Duodenal mucosa (tissue), 2 donors: ENCODE results near the gene YDJC.
"Not testable (repeated sequence)": the region's sequence is repeated elsewhere in the genome, so short reads cannot be mapped to it uniquely, and the experiment has no call there.

Experiments used
- H3K27ac ChIP-seq: one replicate; pipeline ENCODE4 v1.7.0; 2013; ENCODE audit warnings: low read depth, low read length
- H3K27me3 ChIP-seq, 2 donors: one replicate each; pipeline ENCODE4 v1.7.0; 2013; ENCODE audit warnings: low read length in 2 of 2, control low read depth in 1 of 2; ENCODE audit not compliant: insufficient read depth in 2 of 2, control insufficient read depth in 1 of 2
- H3K36me3 ChIP-seq, 2 donors: one replicate each; pipeline ENCODE4 v1.7.0; 2013; ENCODE audit warnings: low read length in 2 of 2, control low read depth in 1 of 2; ENCODE audit not compliant: insufficient read depth in 2 of 2, control insufficient read depth in 1 of 2
- H3K4me1 ChIP-seq, 2 donors: one replicate each; pipeline ENCODE4 v1.7.0; 2013; ENCODE audit warnings: low read length in 2 of 2, control low read depth in 1 of 2; ENCODE audit not compliant: insufficient read depth in 2 of 2, control insufficient read depth in 1 of 2
- H3K4me3 ChIP-seq, 2 donors: one replicate each; pipeline ENCODE4 v1.7.0; 2013; ENCODE audit warnings: low read length in 2 of 2, low read depth in 1 of 2
- H3K9ac ChIP-seq, 2 donors: one replicate each; pipeline ENCODE4 v1.7.0; 2013; ENCODE audit warnings: low read length in 2 of 2, low read depth in 1 of 2
- H3K9me3 ChIP-seq, 2 donors: one replicate each; pipeline ENCODE4 v1.7.0; 2013; ENCODE audit warnings: low read length in 2 of 2, control low read depth in 1 of 2; ENCODE audit not compliant: control insufficient read depth in 1 of 2

The YDJC gene

DNA sequence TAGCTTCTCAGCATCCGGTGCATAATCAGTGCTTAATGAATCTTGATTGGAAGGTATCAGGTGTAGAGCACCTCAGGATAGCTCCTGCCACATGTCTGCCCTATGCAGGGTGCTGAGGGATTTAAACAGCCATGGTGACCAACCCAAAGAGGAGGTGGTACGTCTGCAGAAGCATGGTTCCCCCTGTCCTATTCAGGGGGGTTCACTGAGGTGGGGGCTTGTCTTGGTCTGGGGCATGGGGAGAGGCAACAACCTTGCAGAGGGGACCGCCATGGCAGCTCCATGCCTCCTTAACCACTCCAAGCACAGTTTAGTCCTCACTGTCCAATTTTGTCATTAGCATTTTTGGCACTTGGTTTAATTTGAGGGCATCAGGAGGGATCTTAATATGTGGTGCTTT is 37.4 kb downstream of the YDJC start:
- Histone ChIP-seq H3K36me3 (peaks cover 26 to 58% of the 10 kb centered on the region in 2 donors), H3K9ac (no peak overlapping the region), H3K9me3 (no peaks in the 10 kb centered on the region), H3K4me1 (peaks cover 7 to 9% of the 10 kb centered on the region in 2 donors), H3K4me3 (no peak overlapping the region), H3K27ac (no peak overlapping the region), H3K27me3 (no peaks in the 10 kb centered on the region)

DNA sequence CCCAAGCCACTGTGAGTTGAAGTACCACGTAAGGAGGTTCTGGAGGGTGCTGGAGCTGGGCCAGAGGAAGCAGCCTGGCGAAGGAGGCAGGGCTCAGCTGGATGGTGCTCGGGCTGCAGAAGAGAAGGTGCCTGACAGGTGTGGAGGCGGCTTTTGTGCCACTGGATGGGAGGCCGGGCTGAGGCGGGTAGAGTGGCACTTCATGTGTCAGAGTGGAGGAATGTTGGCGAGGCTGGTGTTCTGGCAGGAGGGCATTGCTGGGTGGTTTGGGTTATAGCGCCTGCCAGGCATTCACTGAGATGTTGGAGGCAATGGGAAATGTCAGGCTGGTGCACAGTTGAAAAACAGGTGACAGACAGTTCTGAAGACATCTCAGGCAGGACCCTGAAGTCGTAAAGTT is 38.1 kb downstream of the YDJC start:
- Histone ChIP-seq H3K36me3 (peaks cover 26 to 56% of the 10 kb centered on the region in 2 donors), H3K4me1 (peaks cover 9% of the 10 kb centered on the region in 2 donors), H3K27me3 (no peaks in the 10 kb centered on the region), H3K9ac (no peak overlapping the region), H3K9me3 (no peaks in the 10 kb centered on the region), H3K4me3 (no peak overlapping the region), H3K27ac (no peak overlapping the region)

DNA sequence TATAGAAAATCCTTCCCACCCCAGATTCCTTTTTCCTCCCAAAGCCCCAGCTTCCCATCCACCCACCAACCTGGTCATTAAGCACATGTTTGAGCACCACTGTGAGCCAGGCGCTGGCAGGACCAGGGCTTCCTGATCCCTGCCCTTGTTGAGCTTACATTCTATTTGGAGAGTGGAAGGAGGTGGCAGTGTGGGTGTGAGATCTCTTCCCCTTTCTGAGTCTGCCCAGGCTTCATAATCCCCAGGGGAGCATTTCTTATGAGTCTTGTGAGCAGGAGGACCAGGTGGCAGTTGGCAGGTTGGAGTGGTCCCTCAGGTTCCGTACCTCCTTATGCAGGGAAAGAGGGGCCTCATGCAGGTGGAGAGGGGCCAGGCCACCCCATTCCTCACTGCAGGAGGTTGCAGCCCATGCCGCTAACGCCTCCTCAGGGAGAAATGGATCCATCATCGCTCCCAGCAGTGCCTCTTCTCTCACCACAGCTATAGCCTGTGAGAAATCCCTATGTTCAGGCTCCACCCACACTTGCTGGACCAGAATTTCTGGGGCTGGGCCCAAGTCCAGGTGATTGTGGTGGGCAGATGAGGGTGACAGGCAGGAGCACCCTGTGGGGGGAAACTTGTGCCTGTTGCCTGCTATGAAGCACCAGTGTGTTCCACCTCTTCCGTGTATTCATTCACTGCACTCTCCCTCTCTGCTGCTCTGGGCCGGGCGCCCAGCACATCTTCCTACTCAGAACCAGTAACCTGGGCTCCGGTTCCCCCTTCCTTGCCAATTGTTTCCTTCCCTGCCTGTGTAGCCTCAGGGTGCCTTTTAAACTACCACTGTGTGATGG is 38.8 kb downstream of the YDJC start:
- Histone ChIP-seq H3K27ac (no peak overlapping the region), H3K27me3 (no peaks in the 10 kb centered on the region), H3K4me1 (peaks cover 9% of the 10 kb centered on the region in 2 donors), H3K9ac (no peak overlapping the region), H3K4me3 (no peak overlapping the region), H3K9me3 (no peaks in the 10 kb centered on the region), H3K36me3 (peaks cover 26 to 49% of the 10 kb centered on the region in 2 donors)

DNA sequence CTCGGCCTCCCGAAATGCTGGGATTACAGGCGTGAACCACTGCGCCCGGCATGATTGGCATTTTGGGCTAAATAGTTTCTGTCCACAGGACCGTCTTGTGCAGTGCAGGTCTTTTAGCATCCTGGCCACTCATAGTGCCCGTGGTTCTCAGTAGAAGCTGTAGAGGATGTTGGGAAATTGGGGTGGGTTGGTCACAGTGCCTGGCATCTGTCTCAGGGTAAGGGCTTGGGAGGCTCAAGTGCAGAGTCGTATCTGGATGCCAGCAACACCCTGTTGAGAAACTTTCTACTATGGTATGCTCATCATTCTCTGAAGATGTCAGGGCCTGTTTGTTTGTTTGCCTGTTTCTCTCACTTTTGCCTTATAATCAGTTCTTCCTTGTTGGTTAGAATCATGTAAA is 40.4 kb downstream of the YDJC start:
- Histone ChIP-seq H3K9me3 (no peaks in the 10 kb centered on the region), H3K27me3 (no peaks in the 10 kb centered on the region), H3K9ac (no peak overlapping the region), H3K27ac (no peak overlapping the region), H3K4me1 (peaks cover 9% of the 10 kb centered on the region in 2 donors), H3K4me3 (no peak overlapping the region), H3K36me3 (peaks cover 17 to 33% of the 10 kb centered on the region in 2 donors)

DNA sequence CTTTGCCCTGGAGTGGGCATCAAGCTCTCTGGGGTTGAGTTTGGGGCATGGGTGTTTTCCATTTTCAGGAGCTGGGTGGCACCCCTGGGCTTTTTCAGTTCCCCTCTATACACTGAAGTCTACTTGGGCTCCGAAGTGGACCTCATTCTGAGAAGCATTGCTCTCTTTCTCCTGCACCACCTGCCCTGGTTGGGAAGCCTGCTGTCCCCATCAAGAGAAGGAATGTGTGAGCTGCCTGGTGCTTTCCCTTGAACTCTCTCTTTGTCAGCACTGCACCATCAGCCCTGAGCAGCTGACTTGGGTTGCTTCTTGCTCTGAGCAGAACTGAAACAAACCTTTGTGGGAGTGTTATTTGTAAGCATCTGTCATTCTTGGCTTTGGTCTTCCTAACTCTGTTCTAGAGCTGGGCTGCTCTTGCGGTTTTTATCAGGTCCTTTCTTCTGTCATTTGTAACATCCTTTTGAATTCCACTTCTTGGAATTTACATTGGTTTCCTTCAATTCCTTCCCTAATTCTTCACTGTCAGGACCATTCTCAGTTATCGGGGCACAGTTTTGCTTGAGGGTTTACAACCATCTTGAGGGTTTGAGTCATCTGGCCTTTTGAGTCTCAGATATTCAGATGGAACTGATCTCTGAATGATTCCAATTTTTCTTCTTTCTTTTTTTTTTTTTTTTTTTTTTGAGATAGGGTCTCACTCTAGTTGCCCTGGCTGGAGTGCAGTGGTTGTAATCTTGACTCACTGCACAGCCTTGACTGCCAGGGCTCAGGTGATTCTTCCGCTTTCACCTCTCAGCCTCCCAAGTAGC is 41.8 kb downstream of the YDJC start:
- H3K4me3 ChIP-seq: no peak overlapping the region
- H3K36me3 ChIP-seq: peaks cover 7 to 25% of the 10 kb centered on the region in 2 donors
- no peaks in the 10 kb centered on the region for H3K27me3 ChIP-seq
- H3K4me1 ChIP-seq: peaks cover 9% of the 10 kb centered on the region in 2 donors
- no peaks in the 10 kb centered on the region for H3K9me3 ChIP-seq
- no peak overlapping the region for H3K27ac ChIP-seq
- H3K9ac ChIP-seq: no peak overlapping the region

DNA sequence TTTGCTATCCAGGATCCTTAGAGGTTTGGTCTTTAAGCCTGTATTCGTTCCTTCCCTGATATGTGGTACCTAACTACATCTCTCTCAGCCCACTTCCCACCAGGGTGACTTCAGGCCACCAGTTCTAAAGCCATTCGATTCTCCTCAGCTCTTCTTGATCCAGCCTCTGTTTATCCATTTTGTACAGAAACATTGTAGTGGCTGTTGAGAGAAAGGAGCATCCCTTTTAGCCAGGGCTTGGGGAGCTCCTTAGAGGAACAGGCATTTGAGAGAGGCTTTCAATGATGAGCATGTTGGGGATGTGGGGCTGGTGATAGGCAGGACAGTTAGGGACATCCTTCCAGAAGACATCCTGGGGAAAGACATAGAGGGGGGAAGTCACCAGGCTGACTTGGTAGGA is 44.4 kb downstream of the YDJC start:
- H3K27me3 ChIP-seq: no peaks in the 10 kb centered on the region
- H3K9me3 ChIP-seq: no peaks in the 10 kb centered on the region
- H3K9ac ChIP-seq: no peak overlapping the region
- no peak overlapping the region for H3K27ac ChIP-seq
- H3K36me3 ChIP-seq: peaks cover 0 to 13% of the 10 kb centered on the region in 2 donors
- H3K4me1 ChIP-seq: peaks cover 3 to 9% of the 10 kb centered on the region in 2 donors
- no peak overlapping the region for H3K4me3 ChIP-seq

DNA sequence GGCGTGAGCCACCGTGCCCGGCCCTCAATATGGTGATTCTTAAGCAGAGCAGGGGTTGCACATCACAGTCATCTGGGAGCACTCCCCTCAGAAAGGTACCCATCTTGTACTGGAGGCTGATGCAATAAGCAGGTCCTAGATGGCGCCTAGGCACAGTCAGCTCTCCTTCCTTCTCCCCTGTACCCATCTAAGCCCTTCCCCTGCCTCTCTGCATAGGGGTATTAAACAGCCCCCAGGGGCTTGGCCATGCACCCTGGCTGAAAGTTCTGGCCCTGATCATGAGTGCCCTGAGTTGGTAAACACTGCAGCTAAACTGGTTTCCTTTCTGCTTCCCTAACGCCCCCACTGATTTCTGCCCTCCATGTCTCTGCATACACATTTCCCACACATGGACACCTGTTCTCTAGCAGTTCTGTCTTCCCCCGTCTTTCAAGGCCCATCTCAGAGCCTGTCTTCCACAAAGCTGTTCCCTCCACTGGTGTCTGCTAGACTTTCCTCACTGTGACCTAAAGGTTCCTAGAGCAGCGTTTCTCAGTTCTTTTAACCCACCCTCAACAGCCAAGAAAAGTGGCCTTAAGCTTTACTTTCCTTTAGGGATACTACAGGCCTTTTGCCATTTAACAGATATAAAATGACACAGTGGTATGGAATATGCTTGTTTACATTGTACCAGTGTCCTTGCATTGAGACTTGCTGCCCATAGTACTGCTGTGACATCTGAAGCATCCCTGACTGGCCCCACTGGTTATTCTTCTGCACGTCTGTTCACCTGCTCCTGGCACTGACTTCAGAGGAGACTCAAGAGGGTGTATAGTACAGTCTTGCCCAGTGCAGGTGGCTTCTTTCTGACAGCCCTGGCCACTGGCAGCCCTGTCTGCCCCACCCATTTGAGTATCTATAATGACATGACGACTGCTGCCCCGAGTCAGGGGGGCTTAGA is 46.8 kb downstream of the YDJC start:
- Histone ChIP-seq H3K36me3 (peaks cover 0 to 8% of the 10 kb centered on the region in 2 donors), H3K27me3 (no peaks in the 10 kb centered on the region), H3K4me3 (no peak overlapping the region), H3K9ac (no peak overlapping the region), H3K9me3 (no peaks in the 10 kb centered on the region), H3K4me1 (peaks cover 9 to 21% of the 10 kb centered on the region in 2 donors), H3K27ac (no peak overlapping the region)

DNA sequence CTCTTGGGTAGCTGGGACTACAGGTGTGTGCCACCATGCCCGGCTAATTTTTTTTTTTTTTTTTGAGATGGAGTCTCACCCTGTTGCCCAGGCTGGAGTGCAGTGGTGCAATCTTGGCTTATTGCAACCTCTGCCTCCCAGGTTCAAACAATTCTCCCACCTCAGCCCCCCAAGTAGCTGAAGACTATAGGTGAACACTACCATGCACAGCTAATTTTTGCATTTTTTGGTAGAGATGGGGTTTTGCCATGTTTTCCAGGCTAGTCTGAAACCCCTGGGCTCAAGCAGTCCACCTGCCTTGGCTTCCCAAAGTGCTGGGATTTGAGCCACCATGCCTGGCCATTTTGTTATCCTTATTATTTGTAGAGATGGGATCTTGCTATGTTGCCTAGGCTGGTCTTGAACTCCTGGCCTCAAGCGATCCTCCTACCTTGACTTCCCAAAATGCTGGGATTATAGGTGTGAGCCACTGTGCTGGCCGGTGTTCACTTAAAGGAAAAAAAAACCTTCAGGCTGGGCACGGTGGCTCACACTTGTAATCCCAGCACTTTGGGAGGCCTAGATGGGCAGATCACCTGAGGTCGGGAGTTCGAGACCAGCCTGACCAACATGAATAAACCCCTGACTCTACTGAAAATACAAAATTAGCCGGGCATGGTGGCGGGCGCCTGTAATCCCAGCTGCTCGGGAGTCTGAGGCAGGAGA is 48.7 kb downstream of the YDJC start:
- H3K27ac ChIP-seq, H3K36me3 ChIP-seq, H3K4me3 ChIP-seq, H3K9me3 ChIP-seq, H3K27me3 ChIP-seq, H3K9ac ChIP-seq: not testable (repeated sequence)
- H3K4me1 ChIP-seq: peaks cover 14 to 19% of the 10 kb centered on the region in 2 donors

DNA sequence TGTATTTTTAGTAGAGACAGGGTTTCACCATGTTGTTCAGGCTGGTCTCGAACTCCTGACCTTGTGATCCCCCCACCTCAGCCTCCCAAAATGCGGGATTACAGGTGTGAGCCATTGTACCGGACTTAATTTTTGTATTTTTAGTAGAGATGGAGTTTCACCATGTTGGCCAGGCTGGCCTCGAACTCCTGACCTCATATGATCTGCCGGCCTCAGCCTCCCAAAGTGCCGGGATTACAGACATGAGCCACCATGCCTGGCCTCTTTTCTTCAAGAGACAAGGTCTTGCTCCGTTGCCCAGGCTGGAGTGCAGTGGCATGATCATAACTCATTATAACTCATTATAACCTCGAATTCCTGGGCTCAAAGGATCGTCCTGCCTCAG is 49.2 kb downstream of the YDJC start:
- H3K36me3 ChIP-seq, H3K4me3 ChIP-seq, H3K27me3 ChIP-seq, H3K9ac ChIP-seq, H3K9me3 ChIP-seq, H3K27ac ChIP-seq: not testable (repeated sequence)
- peaks cover 14 to 19% of the 10 kb centered on the region in 2 donors for H3K4me1 ChIP-seq
